DMS153 treated with DMSO at 0.1 percent for 48 hours (cell line): ENCODE measurements around the gene GSTM2.

ENCODE experiments used
- DNase-seq: peaks from one replicate; lab custom pipeline; 2025; ENCODE audit not compliant: unreplicated experiment; lab: John Stamatoyannopoulos, UW

GSTM2 gene

GRCh38 chr1:109712321-109712864 lies 44.5 kb downstream of the GSTM2 start:
- DNase-seq: no peak

GRCh38 chr1:109713636-109714035 lies 45.8 kb downstream of the GSTM2 start:
- no peak for DNase-seq

GRCh38 chr1:109714661-109715372 lies 47.0 kb downstream of the GSTM2 start:
- DNase-seq: no peak

GRCh38 chr1:109716121-109716520 lies 48.3 kb downstream of the GSTM2 start:
- DNase-seq: no peak

- no peak for DNase-seq
Measured at GRCh38 chr1:109716570-109717090, 48.8 kb downstream of the GSTM2 start.

- DNase-seq: no peak
Measured at GRCh38 chr1:109717729-109718128, 49.9 kb downstream of the GSTM2 start.

GRCh38 chr1:109718495-109718894 lies 50.6 kb downstream of the GSTM2 start:
- DNase-seq: no peak

- DNase-seq: no peak
Measured at GRCh38 chr1:109719337-109719837, 51.5 kb downstream of the GSTM2 start.

- DNase-seq: no peak
Measured at GRCh38 chr1:109721042-109721441, 53.2 kb downstream of the GSTM2 start.

GRCh38 chr1:109721971-109722370 lies 54.1 kb downstream of the GSTM2 start:
- DNase-seq: no peak

- DNase-seq: no peak
Measured at GRCh38 chr1:109722908-109723691, 55.2 kb downstream of the GSTM2 start.
